ENCODE data around the gene ANO10. TPM values are rescaled to one million over a fixed set of nuclear protein-coding genes. Genes with fewer than 3 reads are reported as not detected.

The ANO10 gene, protein sequence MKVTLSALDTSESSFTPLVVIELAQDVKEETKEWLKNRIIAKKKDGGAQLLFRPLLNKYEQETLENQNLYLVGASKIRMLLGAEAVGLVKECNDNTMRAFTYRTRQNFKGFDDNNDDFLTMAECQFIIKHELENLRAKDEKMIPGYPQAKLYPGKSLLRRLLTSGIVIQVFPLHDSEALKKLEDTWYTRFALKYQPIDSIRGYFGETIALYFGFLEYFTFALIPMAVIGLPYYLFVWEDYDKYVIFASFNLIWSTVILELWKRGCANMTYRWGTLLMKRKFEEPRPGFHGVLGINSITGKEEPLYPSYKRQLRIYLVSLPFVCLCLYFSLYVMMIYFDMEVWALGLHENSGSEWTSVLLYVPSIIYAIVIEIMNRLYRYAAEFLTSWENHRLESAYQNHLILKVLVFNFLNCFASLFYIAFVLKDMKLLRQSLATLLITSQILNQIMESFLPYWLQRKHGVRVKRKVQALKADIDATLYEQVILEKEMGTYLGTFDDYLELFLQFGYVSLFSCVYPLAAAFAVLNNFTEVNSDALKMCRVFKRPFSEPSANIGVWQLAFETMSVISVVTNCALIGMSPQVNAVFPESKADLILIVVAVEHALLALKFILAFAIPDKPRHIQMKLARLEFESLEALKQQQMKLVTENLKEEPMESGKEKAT
- total RNA-seq, result 18.6 and 32.2 TPM in 2 replicates

DNA sequence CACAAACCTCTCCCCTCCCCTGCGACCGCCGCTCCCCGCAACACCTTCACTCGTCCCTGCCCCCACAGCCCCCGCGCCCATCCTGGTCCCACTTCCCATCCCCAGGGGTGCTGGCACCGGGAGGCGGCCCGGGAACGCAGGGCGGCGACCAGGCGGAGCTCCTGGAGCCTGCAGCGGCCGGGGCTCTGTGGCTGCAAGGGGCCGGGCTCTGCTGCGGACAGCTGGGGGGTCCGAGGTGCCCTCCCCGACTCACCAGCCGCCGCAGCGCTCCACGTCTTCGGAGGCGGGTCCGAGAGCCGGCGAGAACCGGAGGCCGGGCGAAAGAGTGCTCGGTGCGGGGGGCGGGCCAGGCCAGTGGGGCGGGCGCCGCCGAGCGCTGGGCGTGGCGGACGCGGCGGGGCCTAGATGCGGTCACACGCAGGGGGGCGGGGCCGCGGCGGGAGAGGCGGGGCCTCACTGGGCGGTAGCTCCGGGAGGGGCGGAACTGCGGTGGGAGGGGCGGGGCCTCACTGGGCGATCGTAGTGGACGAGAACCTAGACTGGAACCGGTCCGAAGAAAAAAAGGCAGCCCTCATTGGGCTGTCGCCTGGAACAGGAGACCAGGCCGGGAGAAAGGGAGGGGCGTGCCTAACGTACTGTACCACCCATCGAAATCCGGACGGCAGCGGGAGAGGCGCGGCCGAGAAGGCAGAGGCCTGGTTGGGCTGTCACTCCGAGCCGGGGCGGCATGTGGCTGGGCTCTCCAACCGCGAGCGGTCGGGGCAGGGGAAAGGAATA, at the start of gene ANO10:
Gene ANO10, minus strand, starts transcription at position 356 of the 777 bp plus-strand sequence. CDS start 16,159 bp downstream, outside the sequence.

Other genes with a start within 250 kb of the ANO10 start
- 7.6 and 12.2 TPM in 2 replicates for gene ABHD5, start 68.9 kb upstream of the ANO10 start, total RNA-seq